OCI-LY3 (cell line): ENCODE results near the gene TOP3A.

Experiments
- CTCF ChIP-seq: fragments of 200-600, 300-600 bp; sonication (generic); IDR thresholded peaks from 2 replicates; pipeline ENCODE4 v1.5.1; 2014; ENCODE audit warnings: antibody characterized with exemption, low read length, low read depth
- EZH2phosphoT487 ChIP-seq: fragments of 200-600 bp; shearing (Covaris generic); IDR thresholded peaks from 2 replicates; pipeline ENCODE4 v1.6.1; 2018; ENCODE audit warnings: antibody characterized with exemption, mixed run types, low read depth

- TF ChIP-seq CTCF (no peak), EZH2phosphoT487 (no peak)
These were observed 5.5 kb upstream of the TOP3A start for GRCh38 chr17:18320301-18320700.
